Measurements from ENCODE around the gene FLAD1. TPM values are rescaled to one million over a fixed set of nuclear protein-coding genes. Genes with fewer than 3 reads are reported as not detected.

Gene FLAD1
- total RNA-seq, 1 experiment from 2014 or later, result 82.4 TPM

DNA sequence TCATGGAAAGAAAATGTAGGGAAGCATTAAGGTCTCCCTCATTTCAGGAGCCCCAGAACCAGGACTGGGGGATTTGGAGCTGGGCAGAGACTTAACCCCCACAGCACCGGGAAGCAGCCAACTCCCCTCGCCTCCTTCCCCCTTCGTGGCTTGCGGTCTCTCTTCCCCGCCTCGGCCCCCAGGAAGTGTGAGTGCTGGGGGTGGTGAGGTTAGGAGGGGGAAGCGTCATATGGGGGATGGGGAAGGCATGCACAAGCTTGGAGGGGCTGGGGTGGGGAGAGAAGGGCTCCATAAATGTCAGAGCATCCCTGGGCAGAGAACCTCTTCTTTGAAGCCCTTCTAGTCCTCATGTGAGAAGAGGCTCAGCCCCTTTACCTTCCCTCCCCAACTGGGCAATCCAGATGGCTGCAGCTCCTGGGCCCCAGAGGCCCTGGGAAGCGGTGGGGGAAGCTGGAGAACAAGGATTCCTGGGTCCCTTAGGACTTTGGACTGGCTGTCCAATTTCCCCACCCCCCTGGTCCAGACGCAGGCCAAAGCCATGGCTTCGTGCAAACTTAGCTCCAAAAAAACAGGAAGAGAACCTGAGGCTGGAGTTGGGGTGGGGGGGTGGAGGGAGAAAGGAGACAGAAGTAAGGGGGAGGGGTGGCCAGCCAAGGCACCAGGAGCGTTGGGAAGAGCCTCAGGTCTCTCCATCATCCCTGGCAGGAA is 27.2 kb downstream of the FLAD1 start:
- Histone ChIP-seq H3K4me3 (ENCODE audit: low read depth, low read length, poor library complexity, severe bottlenecking) (no peak overlapping the region), H3K4me1 (ENCODE audit: insufficient read depth, low read length, poor library complexity, severe bottlenecking) (peaks cover 8% of the 10 kb centered on the region), H3K9me3 (ENCODE audit: low read depth, low read length, poor library complexity, severe bottlenecking) (no peaks in the 10 kb centered on the region), H3K36me3 (ENCODE audit: insufficient read depth, low read length, poor library complexity, severe bottlenecking) (peaks cover 9% of the 10 kb centered on the region), H3K27me3 (replicated peaks; ENCODE audit: insufficient read depth, low read depth, low read length, poor library complexity) (no peaks in the 10 kb centered on the region), H3K27ac (ENCODE audit: low read depth, low read length, poor library complexity, severe bottlenecking) (no peak overlapping the region)
- ChIA-PET POLR2A (ENCODE audit: low non-redundant PET) (interaction anchor here (0.7 kb wide), 2 partner anchors 17 to 850 kb away, joined by 3 to 4 read pairs; partner anchors contain the start of gene LENEP), CTCF (no interaction called here)
- DNase-seq (ENCODE audit: low spot score), result no peak
- BruUV-seq (replicated peaks), result no TSS peak
- TF ChIP-seq, protein P1, sequence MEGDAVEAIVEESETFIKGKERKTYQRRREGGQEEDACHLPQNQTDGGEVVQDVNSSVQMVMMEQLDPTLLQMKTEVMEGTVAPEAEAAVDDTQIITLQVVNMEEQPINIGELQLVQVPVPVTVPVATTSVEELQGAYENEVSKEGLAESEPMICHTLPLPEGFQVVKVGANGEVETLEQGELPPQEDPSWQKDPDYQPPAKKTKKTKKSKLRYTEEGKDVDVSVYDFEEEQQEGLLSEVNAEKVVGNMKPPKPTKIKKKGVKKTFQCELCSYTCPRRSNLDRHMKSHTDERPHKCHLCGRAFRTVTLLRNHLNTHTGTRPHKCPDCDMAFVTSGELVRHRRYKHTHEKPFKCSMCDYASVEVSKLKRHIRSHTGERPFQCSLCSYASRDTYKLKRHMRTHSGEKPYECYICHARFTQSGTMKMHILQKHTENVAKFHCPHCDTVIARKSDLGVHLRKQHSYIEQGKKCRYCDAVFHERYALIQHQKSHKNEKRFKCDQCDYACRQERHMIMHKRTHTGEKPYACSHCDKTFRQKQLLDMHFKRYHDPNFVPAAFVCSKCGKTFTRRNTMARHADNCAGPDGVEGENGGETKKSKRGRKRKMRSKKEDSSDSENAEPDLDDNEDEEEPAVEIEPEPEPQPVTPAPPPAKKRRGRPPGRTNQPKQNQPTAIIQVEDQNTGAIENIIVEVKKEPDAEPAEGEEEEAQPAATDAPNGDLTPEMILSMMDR (conservative IDR thresholded peaks at IDR 0.05; ENCODE audit: low read depth, low read length), result no peak
- no peak for TF ChIP-seq EZH2 (IDR thresholded peaks at IDR 0.05; ENCODE audit: borderline replicate concordance, low read depth, low read length, poor library complexity, severe bottlenecking)
- intact Hi-C loops (cut with micrococcal nuclease; ENCODE audit: unreplicated experiment), result no loop called here

DNA sequence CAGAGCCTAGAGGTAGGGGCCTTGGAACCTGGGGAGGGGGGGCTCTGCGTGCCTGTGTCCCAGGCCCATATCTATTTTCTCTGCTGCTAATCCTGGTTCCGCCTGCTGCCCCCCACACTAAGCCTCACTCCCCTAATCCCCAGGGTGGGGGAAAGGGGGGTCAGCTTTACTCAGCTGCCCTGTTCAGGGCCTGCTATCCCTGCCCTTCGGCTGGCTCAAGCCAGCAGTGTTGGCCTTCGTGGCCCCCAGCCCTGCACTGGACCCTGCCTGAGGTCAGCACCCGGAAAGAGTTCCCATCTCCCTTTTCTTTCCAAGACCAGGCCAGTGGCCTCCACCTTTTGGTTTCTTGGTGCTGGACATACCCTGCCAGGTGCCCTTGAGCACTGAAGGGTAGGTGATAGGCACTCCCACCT is 27.9 kb downstream of the FLAD1 start:
- ChIA-PET POLR2A (ENCODE audit: low non-redundant PET) (interaction anchor here (0.7 kb wide), 2 partner anchors 18 to 850 kb away, joined by 3 to 4 read pairs; partner anchors contain the start of gene LENEP), CTCF (interaction anchor here (0.6 kb wide), 1 partner anchor 42 kb away, joined by 3 read pairs; no protein-coding TSS in a partner anchor)
- BruUV-seq (replicated peaks), result no TSS peak
- no peak for DNase-seq (ENCODE audit: low spot score)
- Histone ChIP-seq H3K27ac (ENCODE audit: low read depth, low read length, poor library complexity, severe bottlenecking) (no peak overlapping the region), H3K27me3 (replicated peaks; ENCODE audit: insufficient read depth, low read depth, low read length, poor library complexity) (no peaks in the 10 kb centered on the region), H3K9me3 (ENCODE audit: low read depth, low read length, poor library complexity, severe bottlenecking) (no peaks in the 10 kb centered on the region), H3K36me3 (ENCODE audit: insufficient read depth, low read length, poor library complexity, severe bottlenecking) (peaks cover 9% of the 10 kb centered on the region), H3K4me1 (ENCODE audit: insufficient read depth, low read length, poor library complexity, severe bottlenecking) (peaks cover 6% of the 10 kb centered on the region), H3K4me3 (ENCODE audit: low read depth, low read length, poor library complexity, severe bottlenecking) (no peak overlapping the region)
- intact Hi-C loops (cut with micrococcal nuclease; ENCODE audit: unreplicated experiment), result no loop called here
- no peak for TF ChIP-seq EZH2 (IDR thresholded peaks at IDR 0.05; ENCODE audit: borderline replicate concordance, low read depth, low read length, poor library complexity, severe bottlenecking)
- TF ChIP-seq, protein P1 (conservative IDR thresholded peaks at IDR 0.05; ENCODE audit: low read depth, low read length), result no peak

DNA sequence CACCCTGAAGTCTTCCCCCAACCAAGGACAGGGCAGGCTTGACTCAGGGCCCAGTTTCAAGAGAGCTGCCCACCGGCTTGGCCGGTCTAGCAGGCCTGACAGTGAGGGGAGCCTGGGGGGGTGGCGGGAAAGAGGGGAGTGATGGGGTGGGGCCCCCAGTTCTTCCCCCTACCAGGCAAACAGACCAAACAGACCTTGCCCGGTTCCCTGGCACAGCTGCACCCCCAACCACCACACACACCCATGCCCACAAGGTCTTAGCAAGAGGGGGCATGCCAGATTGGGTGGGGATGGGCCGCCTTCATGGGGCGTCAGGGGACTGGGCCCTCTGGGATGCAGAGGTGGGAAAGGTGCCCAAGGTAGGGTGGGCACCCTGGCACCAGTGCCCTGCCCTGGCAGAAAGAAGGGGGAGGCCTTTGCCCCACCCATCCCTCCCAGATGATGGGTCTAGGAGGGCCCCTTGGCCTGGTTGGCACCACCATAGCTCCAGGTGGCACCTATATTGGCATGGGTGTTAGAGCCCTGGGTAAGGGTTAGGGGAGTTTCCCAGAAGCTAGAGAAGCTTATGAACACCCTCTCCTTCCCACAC is 28.4 kb downstream of the FLAD1 start:
- H3K4me3 ChIP-seq (ENCODE audit: low read depth, low read length, poor library complexity, severe bottlenecking), result no peak overlapping the region
- ChIA-PET POLR2A (ENCODE audit: low non-redundant PET) (interaction anchor here (0.7 kb wide), 1 partner anchor 18 kb away, joined by 4 read pairs; the partner anchor contains the start of gene LENEP), CTCF (interaction anchor here (0.6 to 0.9 kb wide), 2 partner anchors 39 to 42 kb away, joined by 3 to 6 read pairs; no protein-coding TSS in a partner anchor)
- no peak overlapping the region for H3K27ac ChIP-seq (ENCODE audit: low read depth, low read length, poor library complexity, severe bottlenecking)
- H3K9me3 ChIP-seq (ENCODE audit: low read depth, low read length, poor library complexity, severe bottlenecking), result no peaks in the 10 kb centered on the region
- H3K27me3 ChIP-seq (replicated peaks; ENCODE audit: insufficient read depth, low read depth, low read length, poor library complexity), result no peaks in the 10 kb centered on the region
- H3K36me3 ChIP-seq (ENCODE audit: insufficient read depth, low read length, poor library complexity, severe bottlenecking), result peaks cover 13% of the 10 kb centered on the region
- intact Hi-C loops (cut with micrococcal nuclease; ENCODE audit: unreplicated experiment), result no loop called here
- no peak for TF ChIP-seq EZH2 (IDR thresholded peaks at IDR 0.05; ENCODE audit: borderline replicate concordance, low read depth, low read length, poor library complexity, severe bottlenecking)
- TF ChIP-seq, protein P1 (conservative IDR thresholded peaks at IDR 0.05; ENCODE audit: low read depth, low read length), result no peak
- no TSS peak for BruUV-seq (replicated peaks)
- no peak for DNase-seq (ENCODE audit: low spot score)
- H3K4me1 ChIP-seq (ENCODE audit: insufficient read depth, low read length, poor library complexity, severe bottlenecking), result peaks cover 6% of the 10 kb centered on the region
